NCI-H2196 (cell line): Measurements from ENCODE around the gene SH3BGR.

Experiments used
- DNase-seq: peaks from one replicate; lab custom pipeline; 2025; ENCODE audit not compliant: unreplicated experiment; lab: John Stamatoyannopoulos, UW

The SH3BGR gene

DNA sequence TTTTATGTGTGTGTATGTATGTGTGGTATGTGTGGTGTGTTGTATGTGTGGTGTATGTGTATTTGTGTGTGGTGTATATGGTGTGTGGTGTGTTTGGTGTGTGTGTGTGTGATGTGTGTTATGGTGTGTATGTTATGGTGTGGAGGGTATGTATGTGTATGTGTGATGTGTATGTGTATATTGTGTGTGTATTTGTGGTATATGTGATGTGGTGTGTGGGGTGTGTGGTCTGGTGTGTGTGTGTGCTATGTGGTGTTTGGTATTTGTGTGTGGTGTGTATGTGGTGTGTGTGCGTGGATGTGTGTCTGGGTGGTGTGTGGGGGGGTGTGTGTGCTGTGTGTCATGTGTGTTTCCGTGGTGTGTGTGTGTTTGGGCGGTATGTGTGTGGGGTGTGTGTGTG, 59.3 kb downstream of the SH3BGR start:
- DNase-seq: no peak

DNA sequence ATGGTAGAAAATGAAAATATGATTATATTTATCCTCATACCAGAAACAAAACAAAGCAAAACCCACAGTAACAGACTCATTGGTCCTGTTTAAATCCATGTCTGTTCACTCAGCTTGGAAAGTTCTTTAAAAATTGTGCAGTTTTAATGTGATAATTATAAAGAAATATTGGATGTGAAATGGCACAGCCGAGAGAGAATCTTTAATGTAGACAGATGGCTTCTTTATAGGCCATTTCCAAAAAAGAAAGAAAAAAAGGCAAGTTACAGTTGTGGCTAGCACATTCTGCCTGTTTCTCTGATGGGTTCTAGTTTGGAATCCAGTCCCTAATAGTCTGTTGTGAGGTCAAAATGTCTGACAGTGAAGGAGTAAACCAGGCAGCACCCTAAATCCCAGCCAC, 62.0 kb downstream of the SH3BGR start:
- no peak for DNase-seq

DNA sequence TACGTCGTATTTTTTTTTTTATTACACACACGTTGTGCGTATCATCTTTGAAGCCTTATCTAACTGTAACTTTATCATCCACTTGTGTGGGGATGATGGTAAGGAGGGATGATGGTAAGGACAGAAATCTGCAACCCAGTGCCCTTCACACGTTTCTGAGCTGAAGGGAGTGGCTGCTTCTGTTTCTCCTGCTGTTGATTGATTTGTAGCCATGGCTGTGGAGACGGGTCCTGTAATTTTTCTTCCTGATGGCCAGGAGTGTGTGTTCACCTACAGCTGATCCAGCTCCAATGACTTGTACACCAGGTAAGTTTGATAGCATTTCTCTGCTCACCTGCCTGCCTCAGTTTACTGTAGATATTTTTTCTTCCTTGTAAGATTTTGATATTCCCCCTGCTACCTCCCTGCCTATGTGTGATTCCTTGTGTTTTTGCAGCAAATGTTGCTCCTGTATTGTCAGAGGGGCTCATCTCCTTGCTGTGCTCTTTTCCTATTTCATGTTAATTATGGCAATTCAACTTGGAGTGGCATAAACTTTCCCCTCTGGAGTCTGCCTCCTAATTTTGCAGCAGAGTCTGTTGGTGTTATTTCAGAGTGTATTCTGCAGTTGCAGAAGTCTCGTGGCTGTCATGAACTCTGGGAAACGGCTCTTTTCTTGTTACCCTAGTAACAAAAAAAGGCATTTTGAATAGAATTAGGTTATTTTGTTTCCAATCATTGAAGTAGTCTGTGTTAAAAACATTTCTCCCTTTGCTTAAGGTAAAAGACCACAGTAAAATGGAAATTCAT, 64.1 kb downstream of the SH3BGR start:
- no peak for DNase-seq

DNA sequence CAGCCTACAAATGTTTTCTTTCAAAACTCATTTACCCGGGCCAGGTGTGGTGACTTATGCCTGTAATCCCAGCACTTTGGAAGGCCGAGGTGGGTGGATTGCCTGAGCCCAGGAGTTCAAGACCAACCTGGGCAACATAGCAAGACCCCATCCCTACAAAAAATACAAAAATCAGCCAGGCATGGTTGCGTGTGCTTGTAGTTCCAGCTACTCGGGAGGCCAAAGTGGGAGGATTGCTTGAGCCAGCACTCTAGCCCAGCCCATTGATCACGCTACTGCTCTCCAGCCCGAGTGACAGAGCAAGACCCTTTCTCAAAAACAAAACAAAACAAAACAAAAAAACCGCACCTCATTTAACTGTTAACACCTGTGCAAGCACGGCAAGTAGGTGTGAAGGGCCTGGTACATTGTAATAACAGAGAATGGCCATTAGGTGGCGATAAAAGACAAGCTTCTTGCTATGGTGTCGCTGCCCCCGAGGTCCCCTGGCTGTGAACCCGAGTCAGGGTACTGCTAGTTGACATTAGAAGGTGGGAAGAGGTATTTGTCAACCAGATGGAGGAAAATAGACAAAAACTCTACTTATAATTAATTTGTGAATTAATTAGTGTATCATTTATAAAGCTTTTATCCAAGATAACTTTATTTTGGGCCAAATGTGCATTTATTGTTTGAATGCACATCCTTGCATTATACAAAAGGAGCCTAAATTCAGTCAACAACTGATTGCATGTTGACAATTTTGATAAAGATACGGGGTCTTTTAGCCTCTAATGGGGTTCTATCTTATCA, 66.5 kb downstream of the SH3BGR start:
- DNase-seq: peak; percentile 87

DNA sequence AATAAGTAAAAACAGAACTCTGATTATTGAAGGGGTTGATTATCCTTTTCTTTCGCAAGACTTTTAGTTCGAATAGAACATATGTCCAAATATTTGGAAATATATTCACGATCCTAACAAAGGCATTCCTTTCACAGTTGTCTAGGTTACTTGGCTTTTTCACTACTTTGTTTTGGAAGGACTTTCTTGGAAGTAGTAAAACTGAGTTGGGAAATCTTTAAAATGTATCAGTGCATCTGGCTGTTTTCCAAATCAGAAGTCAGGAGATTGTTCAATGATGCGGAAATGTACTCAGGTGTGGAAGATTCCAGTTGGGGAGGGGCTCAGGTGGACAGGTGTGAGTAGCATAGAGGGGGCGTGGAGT, 67.1 kb downstream of the SH3BGR start:
- no peak for DNase-seq

DNA sequence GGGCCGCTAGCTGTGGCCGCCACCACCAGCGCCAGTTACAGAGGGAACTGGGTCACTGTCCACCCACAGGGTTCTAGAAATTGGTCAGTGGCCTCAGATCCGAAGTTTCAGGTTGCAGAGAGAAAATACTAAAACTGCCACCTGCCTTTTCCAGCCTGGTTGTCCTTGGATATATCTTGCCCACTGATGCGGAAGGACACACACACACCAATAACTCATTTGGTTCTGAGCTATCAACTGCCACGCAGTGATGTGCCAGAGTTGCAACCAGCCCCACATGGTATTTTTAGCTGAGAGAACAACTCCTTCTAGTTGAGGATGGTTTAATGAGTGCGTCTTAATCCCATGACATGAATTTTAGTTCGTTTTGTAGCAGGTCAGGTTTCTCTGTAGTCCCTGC, 68.1 kb downstream of the SH3BGR start:
- DNase-seq: no peak

DNA sequence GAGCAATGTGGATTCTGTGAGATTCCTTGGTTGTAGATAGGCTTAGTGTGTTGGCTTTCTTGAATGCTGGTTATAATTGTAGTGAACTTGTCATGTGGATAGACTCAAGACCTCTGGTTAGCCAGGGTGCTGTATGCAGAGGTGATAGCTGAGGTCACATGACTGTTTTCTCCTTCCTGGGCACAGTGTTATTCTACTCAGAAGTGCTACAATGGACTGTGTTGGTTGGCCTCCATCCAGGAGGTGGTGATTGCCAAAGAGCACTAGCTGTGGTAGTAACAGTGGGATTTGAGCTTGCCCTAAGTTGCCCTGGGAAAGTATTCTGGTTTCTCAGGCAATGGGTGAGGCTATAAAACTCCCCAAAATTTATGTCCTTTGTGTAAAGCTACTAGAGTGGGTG, 71.6 kb downstream of the SH3BGR start:
- DNase-seq: peak; percentile 29

DNA sequence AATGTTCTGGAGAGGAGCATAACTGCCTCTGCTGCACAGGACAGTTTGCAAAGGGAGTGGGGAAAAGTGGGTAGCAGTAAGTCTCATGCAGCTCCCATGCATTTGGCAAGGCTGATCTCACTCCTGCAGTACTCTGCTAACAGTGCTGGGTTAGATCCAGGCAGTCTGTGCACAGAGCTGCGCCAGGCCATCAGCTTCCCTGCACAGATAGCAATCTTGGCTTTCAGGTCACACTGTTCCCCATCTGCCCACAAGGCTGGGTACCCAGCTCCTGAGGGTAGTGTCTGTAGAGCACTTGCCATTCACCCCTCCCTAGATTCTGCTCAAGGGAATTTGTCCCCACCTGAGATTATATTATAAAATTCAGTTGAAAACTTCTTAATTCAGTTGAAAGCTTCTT, 72.1 kb downstream of the SH3BGR start:
- no peak for DNase-seq

DNA sequence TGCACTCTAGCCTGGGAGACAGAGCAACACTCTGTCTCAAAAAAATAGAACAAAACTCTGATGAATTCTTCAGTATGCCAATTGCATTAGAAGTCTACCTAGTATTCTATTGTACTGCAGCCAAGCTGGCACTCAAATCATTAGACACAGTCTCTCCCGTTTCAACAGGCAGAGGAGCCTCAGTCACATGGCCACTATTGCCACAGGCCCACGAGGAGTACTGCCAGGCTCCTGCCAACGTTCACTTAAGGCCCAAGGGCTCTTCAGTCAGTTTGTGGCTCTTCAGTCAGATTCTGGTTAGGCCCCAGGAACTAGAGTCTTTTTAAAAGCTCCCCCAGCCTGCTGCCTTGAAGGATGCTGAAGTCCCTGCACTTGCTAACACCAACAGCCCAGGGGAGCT, 73.4 kb downstream of the SH3BGR start:
- DNase-seq: peak; percentile 69

DNA sequence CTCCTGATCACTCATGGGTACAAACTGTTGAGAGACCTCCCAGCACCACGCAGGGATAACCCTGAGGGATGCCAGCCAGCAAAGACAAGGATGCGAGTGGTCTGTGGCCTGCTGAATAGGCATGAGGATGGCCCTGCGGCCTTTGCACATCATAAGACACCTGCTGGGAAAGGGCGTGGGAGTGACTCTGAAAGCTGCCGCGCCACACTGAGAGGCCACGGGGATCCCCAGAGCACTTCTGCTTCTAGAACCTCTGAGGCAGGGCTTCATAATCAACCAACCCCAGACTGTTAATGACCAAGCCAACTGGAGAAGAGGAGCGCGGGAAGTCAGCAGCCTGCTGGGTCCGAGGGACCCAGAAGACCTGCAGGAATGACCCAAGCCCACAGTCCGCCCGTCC, 73.8 kb downstream of the SH3BGR start:
- no peak for DNase-seq

DNA sequence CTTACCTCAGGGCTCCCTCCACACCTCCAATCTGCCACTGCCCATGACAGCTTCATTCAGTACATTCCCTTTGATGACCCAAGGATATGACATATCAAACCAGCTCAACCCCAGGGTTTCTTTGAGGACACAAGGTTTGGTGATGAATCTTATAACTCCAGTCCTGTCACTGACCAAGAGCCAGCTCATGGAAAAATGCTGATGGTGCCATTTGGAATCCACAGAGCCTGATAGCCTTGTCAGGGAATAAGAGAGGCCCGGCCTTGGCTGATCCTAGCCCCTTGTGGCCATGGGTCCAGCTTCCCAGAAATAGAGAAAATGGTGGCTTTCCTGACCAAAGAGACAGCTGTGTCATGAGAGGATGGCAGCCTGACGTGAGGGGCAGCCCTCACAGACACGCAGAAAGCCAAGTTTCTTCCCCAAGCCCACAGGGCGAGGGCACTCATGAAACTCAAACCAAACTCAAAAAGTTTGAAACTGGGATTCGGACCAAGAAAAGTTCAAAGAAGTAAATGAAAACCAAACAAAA, 75.4 kb downstream of the SH3BGR start:
- DNase-seq: no peak

DNA sequence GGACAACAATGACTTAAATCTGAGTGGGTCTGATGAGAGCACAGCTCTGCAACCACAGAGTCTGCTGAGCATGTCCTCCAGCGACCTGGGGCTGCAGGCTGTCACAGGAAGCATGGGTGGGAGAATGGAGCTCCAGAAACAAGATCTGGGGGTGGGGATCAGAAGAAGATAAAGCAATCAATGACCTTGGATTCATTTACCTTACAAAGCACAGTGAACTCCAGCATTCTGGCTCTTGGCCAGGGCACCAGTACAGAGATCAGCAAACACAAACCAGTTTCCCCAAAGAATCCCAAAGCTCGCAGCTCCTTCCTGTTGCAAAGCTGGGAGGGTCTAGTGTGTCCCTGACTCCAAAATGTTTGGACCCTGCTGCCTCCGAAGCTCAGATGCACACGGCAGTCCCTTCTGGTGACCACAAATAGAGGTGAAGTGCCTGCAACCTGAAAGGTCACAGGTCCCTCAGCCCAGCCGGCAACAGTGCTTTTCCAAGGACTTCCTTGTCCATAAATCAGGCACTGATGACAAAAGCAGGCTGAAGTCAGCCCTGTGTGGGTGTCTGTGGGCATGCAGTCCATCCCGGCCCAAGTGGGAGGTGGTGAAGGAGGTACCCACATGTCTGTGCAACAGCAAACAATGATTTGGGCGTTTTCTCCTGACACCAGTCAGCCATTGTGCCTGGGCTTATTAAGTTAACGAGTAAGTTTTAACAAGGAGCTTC, 76.1 kb downstream of the SH3BGR start:
- DNase-seq: peak; percentile 59

DNA sequence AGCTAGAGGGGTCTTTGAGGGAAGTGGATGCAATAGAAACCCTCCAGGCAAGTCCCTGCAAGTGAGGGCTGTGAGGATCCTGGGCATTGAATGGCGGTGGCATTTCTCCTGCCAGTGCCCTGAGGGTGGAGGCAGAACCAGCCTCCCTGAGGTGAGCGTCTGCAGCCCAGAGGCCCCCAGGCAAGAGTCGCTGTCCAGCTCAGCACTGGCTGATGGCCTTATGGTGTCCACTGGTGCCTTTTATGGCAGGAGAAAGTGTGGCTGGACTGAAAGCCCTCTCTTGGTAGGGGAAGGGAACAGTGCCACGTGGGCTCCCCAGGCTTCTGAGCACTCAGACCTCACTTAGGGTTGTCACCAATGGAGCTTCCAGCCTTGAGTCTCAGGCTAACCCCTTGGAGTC, 77.3 kb downstream of the SH3BGR start:
- no peak for DNase-seq

DNA sequence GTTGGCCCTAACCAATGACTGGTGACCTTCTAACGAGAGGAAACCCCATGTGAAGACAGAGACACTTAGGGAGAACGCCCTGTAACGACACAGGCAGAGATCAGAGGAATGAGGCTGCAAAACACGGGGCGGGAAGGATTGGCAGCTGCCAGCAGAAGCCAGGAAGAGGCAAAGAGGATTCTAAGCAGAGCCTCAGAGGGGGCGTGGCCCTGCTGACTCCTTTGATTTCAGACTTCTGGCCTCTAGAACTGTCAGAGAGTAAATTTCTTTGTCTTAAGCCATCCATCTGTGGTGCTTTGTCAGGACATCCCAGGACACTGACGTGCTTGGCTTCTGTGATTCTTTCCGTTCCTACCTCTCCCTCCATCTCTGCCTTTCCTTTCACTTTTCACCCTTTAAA, 79.3 kb downstream of the SH3BGR start:
- no peak for DNase-seq

DNA sequence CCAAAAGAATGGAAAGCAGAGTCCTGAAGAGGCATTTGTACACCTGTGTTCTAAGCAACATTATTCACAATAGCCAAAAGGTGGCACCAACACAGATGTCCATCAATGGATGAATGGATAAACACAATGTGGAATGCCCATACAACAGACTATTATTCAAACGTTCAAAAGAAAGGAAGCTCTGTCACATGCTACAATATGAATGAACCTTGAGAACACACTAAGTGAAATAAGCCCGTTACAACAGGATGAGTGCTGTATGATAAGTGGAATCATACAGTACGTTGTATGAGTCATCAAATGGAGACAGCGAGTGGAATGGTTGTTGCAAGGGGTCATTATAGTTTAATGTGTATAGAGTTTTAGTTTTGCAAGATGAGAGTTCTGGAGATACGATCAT, 80.1 kb downstream of the SH3BGR start:
- no peak for DNase-seq

DNA sequence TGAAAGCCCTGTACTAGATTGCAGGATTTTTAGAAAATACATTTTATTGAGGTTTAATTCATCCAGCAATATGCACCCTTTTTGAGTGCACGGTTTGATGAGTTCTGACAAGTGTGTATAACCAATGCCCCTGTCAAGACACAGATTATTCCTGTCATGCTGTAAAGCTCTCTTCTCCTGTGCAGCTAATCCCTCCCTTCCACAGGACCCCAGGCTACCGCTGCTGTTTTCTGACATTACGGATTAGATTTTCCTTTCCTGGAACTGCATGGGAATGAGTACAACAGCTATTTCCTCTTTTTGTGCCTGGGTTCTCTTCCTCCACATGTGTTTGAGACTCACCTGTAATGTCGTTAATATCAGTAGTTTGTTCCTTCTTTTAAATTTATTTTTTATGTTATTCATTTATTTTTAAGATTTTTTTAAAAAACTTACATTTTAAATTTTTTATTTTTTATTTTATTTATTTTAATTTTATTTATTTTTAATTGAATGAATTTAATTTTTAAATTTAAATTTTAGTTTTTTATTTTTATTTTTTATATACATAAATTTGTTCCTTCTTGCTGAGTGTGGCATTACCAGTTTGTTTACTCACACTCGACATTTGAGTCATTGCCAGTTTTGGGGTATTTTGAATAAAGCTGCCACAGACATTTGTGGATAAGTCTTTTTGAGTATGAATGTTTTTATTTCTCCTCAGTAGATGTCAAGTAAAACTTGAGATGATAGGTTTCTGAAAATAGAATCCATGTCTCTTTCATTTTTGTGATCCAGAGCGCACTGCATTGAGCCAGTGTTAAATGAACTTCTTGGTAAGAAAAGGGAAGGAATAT, 82.0 kb downstream of the SH3BGR start:
- peak; percentile 25 for DNase-seq

DNA sequence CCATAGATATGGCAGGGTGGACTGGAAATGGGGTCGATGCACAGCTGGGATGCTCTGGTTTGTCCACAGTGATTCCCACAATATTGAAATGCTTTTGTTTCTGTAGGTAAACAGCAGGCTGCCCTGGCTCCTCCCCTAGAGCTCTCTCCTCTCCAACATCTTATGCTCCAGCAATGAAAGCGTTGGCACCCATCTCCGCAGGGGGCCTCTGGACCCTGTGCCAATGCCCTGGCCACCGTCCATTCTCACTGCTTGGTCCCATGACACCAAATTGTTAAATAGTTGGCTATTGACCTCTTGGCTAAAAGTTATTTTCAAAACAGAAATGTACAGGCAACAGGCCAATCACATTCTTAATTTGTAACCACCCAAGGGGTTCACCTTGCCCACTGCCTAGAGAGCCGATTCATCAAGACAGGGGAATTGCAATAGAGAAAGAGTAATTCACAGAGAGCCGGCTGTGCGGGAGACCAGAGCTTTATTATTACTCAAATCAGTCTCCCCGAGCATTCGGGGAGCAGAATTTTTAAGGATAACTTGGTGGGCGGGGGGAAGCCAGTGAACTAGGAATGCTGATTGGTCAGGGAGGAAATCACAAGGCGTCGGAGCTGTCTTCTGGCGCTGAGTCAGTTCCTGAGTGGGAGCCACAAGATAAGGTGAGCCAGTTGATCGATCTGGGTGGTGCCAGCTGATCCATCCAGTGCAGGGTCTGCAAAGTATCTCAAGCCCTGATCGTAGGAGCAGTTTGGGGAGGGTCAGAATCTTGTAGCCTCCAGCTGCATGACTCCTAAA, 84.1 kb downstream of the SH3BGR start:
- DNase-seq: no peak

DNA sequence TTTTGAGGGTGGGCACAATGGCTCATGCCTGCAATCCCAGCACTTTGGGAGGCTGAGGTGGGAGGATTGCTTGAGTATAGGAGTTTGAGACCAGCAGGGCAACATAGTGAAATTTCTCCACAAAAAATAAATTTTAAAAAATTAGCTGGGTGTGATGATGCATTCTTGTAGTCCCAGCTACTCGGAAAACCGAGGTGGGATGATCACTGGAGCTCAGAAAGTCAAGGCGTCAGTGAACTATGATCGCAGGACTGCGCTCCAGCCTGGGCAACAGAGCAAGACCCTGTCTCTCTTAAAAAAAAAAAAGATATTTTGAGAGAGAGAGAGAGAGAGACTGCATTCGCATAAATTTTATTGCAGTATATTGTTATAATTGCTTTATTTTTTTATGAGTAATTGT, 85.1 kb downstream of the SH3BGR start:
- no peak for DNase-seq

DNA sequence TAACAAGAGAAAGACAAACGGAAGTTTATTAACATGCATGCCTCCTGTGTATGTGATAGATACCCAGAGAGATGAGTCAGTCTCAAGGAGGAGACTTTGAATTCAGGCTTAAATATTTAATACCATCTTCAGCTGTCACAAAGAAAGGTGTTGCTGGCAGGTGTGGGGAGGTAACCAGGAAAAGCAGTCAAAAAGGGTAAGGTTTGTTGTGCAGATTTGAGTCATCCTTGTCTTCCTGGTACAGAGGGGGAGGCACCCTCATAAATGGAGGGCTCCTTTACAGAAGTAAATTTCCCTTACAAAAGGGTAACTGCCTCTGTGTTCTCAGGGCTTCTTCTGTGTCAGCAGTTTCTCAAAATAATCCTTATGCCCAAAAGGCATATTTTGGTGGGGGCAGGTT, 85.8 kb downstream of the SH3BGR start:
- no peak for DNase-seq

DNA sequence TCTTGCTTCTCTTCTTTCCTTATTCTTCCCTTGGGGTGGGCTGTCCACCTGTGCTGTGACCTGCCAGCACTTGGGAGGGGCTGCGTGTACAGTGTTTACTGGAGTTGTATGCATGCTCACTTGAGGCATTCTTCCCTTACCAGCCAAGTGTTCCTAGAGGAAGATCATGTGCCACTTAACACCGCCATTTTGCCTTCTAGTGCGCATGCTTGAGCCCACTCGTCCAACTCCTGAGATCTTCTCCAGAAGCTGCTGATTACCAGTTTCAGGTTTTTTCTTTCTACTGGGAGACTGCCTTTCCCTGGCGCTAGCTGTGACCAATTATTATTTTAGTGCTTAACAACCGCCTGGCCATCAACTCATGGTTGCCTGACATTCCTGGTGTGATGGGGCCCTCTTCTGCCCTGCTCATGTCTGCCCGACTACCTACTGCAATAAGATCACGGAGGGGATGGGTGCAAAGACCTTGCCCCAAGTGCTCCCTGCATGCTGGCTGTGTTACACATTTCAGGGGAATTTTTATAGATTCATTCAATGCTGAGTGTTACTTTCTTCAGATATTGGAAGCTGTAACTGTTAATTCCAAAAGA, 86.8 kb downstream of the SH3BGR start:
- no peak for DNase-seq
